GM12878 (cell line): Measurements from ENCODE around the gene ACOT7. TPM values are rescaled to one million over a fixed set of nuclear protein-coding genes. Genes with fewer than 3 reads are reported as not detected.
A peak's percentile ranks its signal among the peaks of the same experiment; 100 is the strongest.

ENCODE experiments used
- ATAC-seq: fragments of 200-7000 bp; cut with Tn5 transposase; 3 replicates; pipeline ENCODE4 v1.9.1; 2020; ENCODE audit warnings: mild to moderate bottlenecking, moderate library complexity
- BruUV-seq: library from RNA; stranded (reverse); fragments of 400-500 nt; replicated peaks from 2 replicates; lab custom pipeline; 2021; lab: Mats Ljungman, UMichigan
- CTCF ChIA-PET: fragments of 300-600 bp; sonication (Branson Sonifier 250); formaldehyde crosslinking; extraction: SDS; loops from one replicate; lab custom pipeline; 2021; ENCODE audit warnings: inconsistent platforms; lab: Yijun Ruan, JAX
- POLR2A ChIA-PET: fragments of 350-600 bp; formaldehyde crosslinking; extraction: SDS; loops from one replicate; lab custom pipeline; 2021; ENCODE audit warnings: inconsistent platforms; lab: Charles Lee
- RAD21 ChIA-PET: fragments of 300-600 bp; sonication (Branson Sonifier 250); formaldehyde crosslinking; loops from one replicate; lab custom pipeline; 2023; ENCODE audit warnings: antibody characterized with exemption; ENCODE audit not compliant: unreplicated experiment; lab: Charles Lee
- SMC1A ChIA-PET: fragments of 300-600 bp; sonication (Branson Sonifier 250); formaldehyde crosslinking; loops from one replicate; lab custom pipeline; 2023; ENCODE audit not compliant: unreplicated experiment, uncharacterized antibody; lab: Charles Lee
- DNase-seq: peaks from one replicate; pipeline ENCODE4 v3.0.0-alpha.2; 2011; ENCODE audit warnings: low read depth, low spot score
- FAIRE-seq: peaks from 3 replicates; lab custom pipeline; 2011; peaks lifted over from hg19 to GRCh38; lab: Jason Lieb, UNC
- H2AFZ ChIP-seq: 2 replicates; pipeline ENCODE4 v1.6.0; 2011; ENCODE audit warnings: low read depth, low read length, control low read depth; ENCODE audit not compliant: control insufficient read depth
- H3K27ac ChIP-seq: 2 replicates; pipeline ENCODE4 v1.5.1; 2011; ENCODE audit warnings: control low read depth; ENCODE audit not compliant: control insufficient read depth, insufficient read depth
- H3K27me3 ChIP-seq, 2 experiments: replicated peaks in 1 of 2; 2 replicates each; pipeline versions ENCODE4 v1.6.0 to v1.6.1; 2011; ENCODE audit warnings: low read length in 1 of 2; ENCODE audit not compliant: control insufficient read depth in 2 of 2, insufficient read depth in 2 of 2
- H3K36me3 ChIP-seq, 2 experiments: 2 replicates each; pipeline ENCODE4 v1.5.1; 2011; ENCODE audit warnings: low read length in 1 of 2; ENCODE audit not compliant: control insufficient read depth in 2 of 2, insufficient read depth in 2 of 2
- H3K4me1 ChIP-seq: 2 replicates; pipeline ENCODE4 v1.6.1; 2011; ENCODE audit warnings: mild to moderate bottlenecking, low read length, moderate library complexity, mixed read lengths; ENCODE audit not compliant: control insufficient read depth, insufficient read depth
- H3K4me2 ChIP-seq: 2 replicates; pipeline ENCODE4 v1.6.0; 2011; ENCODE audit warnings: control low read depth; ENCODE audit not compliant: control insufficient read depth, insufficient read depth
- H3K4me3 ChIP-seq: fragments of 200-600 bp; sonication (generic); 2 replicates; pipeline ENCODE4 v1.5.1; 2016
- H3K79me2 ChIP-seq: 2 replicates; pipeline ENCODE4 v1.6.0; 2011; ENCODE audit warnings: low read length; ENCODE audit not compliant: control insufficient read depth, insufficient read depth
- H3K9ac ChIP-seq: 2 replicates; pipeline ENCODE4 v1.8.0; 2011; ENCODE audit warnings: low read length, control low read depth, mixed read lengths; ENCODE audit not compliant: control insufficient read depth, insufficient read depth
- H3K9me3 ChIP-seq: replicated peaks from 3 replicates; pipeline ENCODE4 v1.5.1; 2011; ENCODE audit warnings: mild to moderate bottlenecking, low read length; ENCODE audit not compliant: control insufficient read depth, insufficient read depth
- H4K20me1 ChIP-seq: 2 replicates; pipeline ENCODE4 v1.6.0; 2011; ENCODE audit not compliant: control insufficient read depth, insufficient read depth
- EZH2 ChIP-seq: IDR thresholded peaks from 2 replicates; pipeline ENCODE4 v1.6.1; 2012; ENCODE audit warnings: low read depth, mild to moderate bottlenecking, control low read depth, inconsistent platforms, low read length, borderline replicate concordance; ENCODE audit not compliant: control insufficient read depth
- KDM1A ChIP-seq: fragments of 200-600 bp; sonication (generic); IDR thresholded peaks from 2 replicates; pipeline ENCODE4 v1.6.1; 2016; ENCODE audit warnings: borderline replicate concordance
- PAX8 ChIP-seq: fragments of 450-650 bp; IDR thresholded peaks from 2 replicates; pipeline ENCODE4 v1.6.1; 2017; ENCODE audit warnings: mild to moderate bottlenecking, moderate library complexity
- SUZ12 ChIP-seq: fragments of 200-600 bp; sonication (generic); IDR thresholded peaks from one replicate; pipeline ENCODE4 v1.6.1; 2018; ENCODE audit warnings: antibody characterized with exemption, mild to moderate bottlenecking; ENCODE audit not compliant: unreplicated experiment
- WGBS: methylation state at CpG from one replicate; pipeline ENCODE4 v1.1.6; 2016; ENCODE audit warnings: low lambda C conversion rate; ENCODE audit not compliant: insufficient replicate concordance, insufficient coverage; ENCODE audit errors: missing lambda C conversion rate; 5-methylcytosine and 5-hydroxymethylcytosine counted together
- in situ Hi-C: fragments of 300-500 bp; cut with MboI; formaldehyde crosslinking; loops from 9 replicates; pipeline ENCODE4 v1.14.3; 2018; ENCODE audit warnings: mixed read lengths
- intact Hi-C: fragments of 100-400 bp; cut with micrococcal nuclease; formaldehyde crosslinking; loops from one replicate; pipeline ENCODE4 v1.14.2; 2022; ENCODE audit not compliant: unreplicated experiment
- polyA plus RNA-seq, 11 experiments: library from polyadenylated mRNA; depleted of rRNA in 4 of 11; unstranded in 6 of 11; stranded (reverse) in 5 of 11; fragments of >200 nt; fragmentation: Nextera tagmentation in 4 of 11; fragmentation: Illumina TruSeq in 1 of 11; extraction: Ambion mirVana in 4 of 11; extraction: Trizol in 1 of 11; gene quantifications; 1 replicate in 1 of 11; 2 replicates in 10 of 11; pipeline versions ENCODE4 v1.2.1 to v1.2.3, GENCODE V29; 2011 to 2016; ENCODE audit warnings: inconsistent platforms in 2 of 11, missing spikeins in 2 of 11, low read depth in 1 of 11
- total RNA-seq, 4 experiments: library from RNA; depleted of rRNA in 3 of 4; stranded (reverse); fragments of >200 nt in 3 of 4; fragmentation: Illumina TruSeq in 1 of 4; extraction: Trizol in 1 of 4; gene quantifications; 2 replicates each; pipeline versions ENCODE4 v1.2.1 to v1.2.3, GENCODE V29; 2013 to 2021

ACOT7 gene
- total and polyA plus RNA-seq, 10 of the 15 experiments (the other 5 are each of a cell fraction or from before 2014, with no cell fraction given): 8.9 to 206 (median 61.2) TPM

DNA sequence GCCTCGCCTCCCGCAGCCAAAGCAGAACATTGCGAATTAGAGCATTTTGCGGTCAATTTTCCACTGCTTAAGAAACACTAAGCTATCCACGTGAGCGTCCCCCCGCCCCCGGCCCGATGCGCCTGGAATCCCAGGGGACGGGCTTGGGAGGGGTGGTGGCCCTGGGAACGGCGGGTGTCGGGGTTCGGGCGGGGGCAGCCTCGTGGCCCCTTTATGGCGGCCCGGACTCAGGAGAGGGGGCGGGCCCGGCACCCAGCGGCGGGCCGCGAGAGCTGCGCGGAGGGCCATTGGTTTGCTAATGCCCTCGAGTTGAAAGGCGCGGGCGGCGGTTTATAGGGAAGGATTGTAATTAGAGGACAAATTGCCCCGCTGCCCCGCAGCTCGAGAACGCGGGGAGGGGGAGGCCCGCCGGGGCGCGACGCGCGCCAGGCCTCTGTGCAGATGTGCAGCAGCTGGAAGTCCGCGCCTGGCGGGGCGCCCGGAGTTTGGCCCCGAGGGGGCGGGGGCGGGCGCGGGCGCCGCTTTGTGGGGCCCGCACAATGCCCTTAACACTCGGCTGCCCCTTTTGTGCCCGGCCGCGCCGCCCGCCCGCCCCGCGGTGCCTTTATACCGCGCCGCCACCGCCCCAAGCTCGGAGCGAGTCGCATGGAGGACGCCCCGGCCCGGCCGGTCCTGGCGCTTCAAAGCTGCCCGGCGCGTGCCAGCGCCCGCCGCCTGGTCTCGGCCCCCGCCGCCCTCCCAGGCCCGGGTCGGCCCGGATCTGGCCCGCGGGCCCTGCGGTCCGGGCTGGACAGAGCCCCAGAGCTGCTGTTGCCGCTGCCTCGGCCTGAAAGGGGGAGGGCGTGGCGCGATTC, 151.5 kb downstream of the ACOT7 start:
- no peak for FAIRE-seq
- POLR2A ChIA-PET: no interaction called here
- in situ Hi-C loops: no loop called here
- Histone ChIP-seq H3K27me3 (peaks cover 17 to 24% of the 10 kb centered on the region in 2 experiments), H3K79me2 (no peaks in the 10 kb centered on the region), H4K20me1 (no peaks in the 10 kb centered on the region), H3K9me3 (no peaks in the 10 kb centered on the region), H2AFZ (no peak overlapping the region), H3K9ac (no peak overlapping the region), H3K36me3 (no peaks in the 10 kb centered on the region), H3K4me2 (no peak overlapping the region), H3K4me1 (peaks cover 5% of the 10 kb centered on the region), H3K27ac (no peak overlapping the region), H3K4me3 (no peak overlapping the region)
- CTCF ChIA-PET: no interaction called here
- ATAC-seq: no peak
- RAD21 ChIA-PET: no interaction called here
- no TSS peak for BruUV-seq
- peak; percentile 28 for TF ChIP-seq SUZ12
- no peak for TF ChIP-seq PAX8
- SMC1A ChIA-PET: no interaction called here
- intact Hi-C loops: no loop called here
- 4% methylated on average over 59 of the region's 99 CpGs for WGBS
- no peak for DNase-seq

DNA sequence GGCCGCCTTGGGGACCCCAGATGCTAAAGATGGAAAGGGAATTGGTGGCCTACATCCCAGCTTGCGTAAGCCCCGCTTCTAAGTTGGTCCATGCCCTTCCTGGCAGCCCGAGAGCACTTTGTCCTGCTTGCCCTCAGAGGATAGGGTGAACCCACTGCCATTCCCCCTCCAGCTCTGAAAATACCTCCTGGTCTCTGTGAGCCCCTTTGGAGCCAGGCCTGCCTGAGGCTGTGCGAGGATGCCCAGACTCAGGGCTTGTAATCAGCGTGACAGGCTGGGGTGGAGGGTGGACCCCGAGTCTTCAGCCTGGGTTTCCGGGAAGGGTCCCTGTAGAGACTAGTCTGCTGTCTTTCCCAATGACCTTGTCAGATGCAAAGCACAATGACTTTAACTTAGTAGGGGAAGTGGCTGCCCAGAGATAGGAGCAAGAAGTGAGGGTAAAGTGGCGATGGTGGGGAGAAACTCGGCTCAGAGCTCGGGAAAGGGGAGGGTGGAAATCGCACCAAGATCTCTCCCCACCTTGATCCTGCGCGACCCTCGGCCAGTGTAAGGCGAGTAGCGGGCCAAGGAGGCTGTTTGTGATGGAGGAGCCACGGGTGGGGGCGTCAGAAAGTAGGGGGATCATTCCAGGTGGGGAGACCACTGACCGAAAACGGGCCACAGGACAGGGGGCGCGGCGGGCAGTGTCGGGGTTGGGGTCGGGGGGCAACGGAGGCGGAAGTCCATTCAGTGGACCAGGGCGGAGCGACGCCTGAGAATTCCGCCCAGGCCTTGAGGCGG, 152.3 kb downstream of the ACOT7 start:
- in situ Hi-C loops: no loop called here
- Histone ChIP-seq H3K27ac (no peak overlapping the region), H3K4me1 (peaks cover 5% of the 10 kb centered on the region), H2AFZ (no peak overlapping the region), H3K4me3 (no peak overlapping the region), H3K27me3 (peaks cover 17 to 24% of the 10 kb centered on the region in 2 experiments), H4K20me1 (no peaks in the 10 kb centered on the region), H3K9me3 (no peaks in the 10 kb centered on the region), H3K4me2 (no peak overlapping the region), H3K36me3 (no peaks in the 10 kb centered on the region), H3K79me2 (no peaks in the 10 kb centered on the region), H3K9ac (no peak overlapping the region)
- POLR2A ChIA-PET: no interaction called here
- TF ChIP-seq KDM1A (no peak), EZH2 (peak; percentile 96; the same call in 1 of the 2 replicates)
- CTCF ChIA-PET: no interaction called here
- FAIRE-seq: no peak
- no TSS peak for BruUV-seq
- DNase-seq: no peak
- no peak for ATAC-seq
- WGBS: 19% methylated on average over 25 of the region's 33 CpGs
- intact Hi-C loops: no loop called here
- RAD21 ChIA-PET: interaction anchor here (0.7 kb wide), 1 partner anchor 338 kb away, joined by 3 read pairs; the partner anchor contains the start of gene ZBTB48
- SMC1A ChIA-PET: no interaction called here
